ENCODE measurements around the gene UBL3. TPM values are rescaled to one million over a fixed set of nuclear protein-coding genes. Genes with fewer than 3 reads are reported as not detected.

UBL3 gene
- total and polyA plus RNA-seq, 2 of the 8 experiments (the other 6 are each of a cell fraction or from before 2014, with no cell fraction given) = 5.3 to 16.1 TPM

- Histone ChIP-seq H4K20me1 (replicated peaks in 1 of 2; ENCODE audit: control insufficient read depth in 1 of 2, insufficient read depth in 2 of 2, low read length in 2 of 2) (no peaks in the 10 kb centered on the region), H3K9me3 (ENCODE audit: insufficient read depth in 2 of 2, low read depth in 1 of 2, low read length in 1 of 2) (no peaks in the 10 kb centered on the region), H4K8ac (ENCODE audit: extremely low read depth, insufficient read depth, low read length) (no peak overlapping the region), H3K27ac (ENCODE audit: low read depth, low read length) (no peak overlapping the region), H2BK20ac (ENCODE audit: low read length) (no peak overlapping the region), H3K27me3 (replicated peaks in 1 of 4; ENCODE audit: control insufficient read depth in 3 of 4, extremely low read depth in 1 of 4, insufficient read depth in 3 of 4, low read length in 3 of 4) (no peaks in the 10 kb centered on the region), H2BK15ac (ENCODE audit: low read length) (no peak overlapping the region), H3K4me2 (ENCODE audit: insufficient read depth in 1 of 2, low read depth in 2 of 2, low read length in 2 of 2) (no peak overlapping the region), H3K4ac (replicated peaks; ENCODE audit: insufficient read length, low read depth, low read length) (no peak overlapping the region), H2BK12ac (ENCODE audit: low read depth, low read length) (no peak overlapping the region), H3K14ac (ENCODE audit: insufficient read length) (no peak overlapping the region), H4K5ac (ENCODE audit: insufficient read length, low read depth, low read length) (no peak overlapping the region), H3K56ac (replicated peaks; ENCODE audit: insufficient read length, low read depth, low read length) (no peak overlapping the region), H3K4me3 (ENCODE audit: extremely low read depth in 1 of 4, insufficient read depth in 2 of 4, low read depth in 3 of 4, low read length in 4 of 4) (no peak overlapping the region), H3K4me1 (replicated peaks in 1 of 4; ENCODE audit: control insufficient read depth in 3 of 4, insufficient read depth in 4 of 4, low read length in 3 of 4) (no peaks in the 10 kb centered on the region), H2BK5ac (ENCODE audit: low read depth, low read length) (no peak overlapping the region), H3K36me3 (ENCODE audit: control insufficient read depth in 2 of 4, insufficient read depth in 4 of 4, low read length in 3 of 4) (no peaks in the 10 kb centered on the region), H3K9ac (replicated peaks in 1 of 4; ENCODE audit: extremely low read depth in 1 of 4, low read depth in 3 of 4, low read length in 3 of 4) (no peak overlapping the region), H3K18ac (ENCODE audit: extremely low read depth, low read length) (no peak overlapping the region), H2AFZ (ENCODE audit: low read length) (no peak overlapping the region), H3K79me2 (ENCODE audit: control insufficient read depth in 1 of 2, insufficient read depth in 2 of 2, low read length in 2 of 2) (no peaks in the 10 kb centered on the region), H2BK120ac (replicated peaks; ENCODE audit: low read depth, low read length) (no peak overlapping the region), H3K23ac (ENCODE audit: insufficient read length) (no peak overlapping the region), H3K79me1 (ENCODE audit: low read depth, low read length) (no peaks in the 10 kb centered on the region), H2AK5ac (ENCODE audit: low read depth, low read length) (no peak overlapping the region), H3K23me2 (ENCODE audit: low read depth, low read length) (no peaks in the 10 kb centered on the region), H4K91ac (replicated peaks; ENCODE audit: insufficient read length, low read length) (no peak overlapping the region)
- POLR2A ChIA-PET (ENCODE audit: partially characterized antibody) = no interaction called here
- FAIRE-seq = no peak
- no peak for TF ChIP-seq USF2 (IDR thresholded peaks at IDR 0.05; ENCODE audit: low read length)
- no peak for TF ChIP-seq YY1 (IDR thresholded peaks at IDR 0.05; ENCODE audit: low read depth, low read length)
- no peak for TF ChIP-seq RBBP5 (IDR thresholded peaks at IDR 0.05; ENCODE audit: borderline replicate concordance, low read depth, low read length)
- no peak for TF ChIP-seq KDM4A (IDR thresholded peaks at IDR 0.05; ENCODE audit: low read depth, low read length, severe bottlenecking)
- TF ChIP-seq EP300 (IDR thresholded peaks at IDR 0.05; ENCODE audit: borderline replicate concordance in 1 of 2, low read depth in 2 of 2, low read length in 2 of 2) = no peak
- TF ChIP-seq TAF7 (optimal IDR thresholded peaks at IDR 0.05; ENCODE audit: borderline replicate concordance, low read depth, low read length) = no peak
- no peak for TF ChIP-seq SP2 (IDR thresholded peaks at IDR 0.05; ENCODE audit: low read length)
- TF ChIP-seq ASH2L (IDR thresholded peaks at IDR 0.05; ENCODE audit: low read length) = no peak
- TF ChIP-seq NRF1 (IDR thresholded peaks at IDR 0.05; ENCODE audit: low read depth, low read length) = no peak
- TF ChIP-seq HDAC6 (IDR thresholded peaks at IDR 0.05; ENCODE audit: low read depth, low read length) = no peak
- no peak for TF ChIP-seq CEBPB (IDR thresholded peaks at IDR 0.05; ENCODE audit: low read depth, low read length)
- TF ChIP-seq SUZ12 (IDR thresholded peaks at IDR 0.05; ENCODE audit: low read length) = no peak
- no peak for TF ChIP-seq MAX (IDR thresholded peaks at IDR 0.05)
- CTCF ChIA-PET (ENCODE audit: partially characterized antibody) = interaction anchor here (0.6 to 1.3 kb wide), 4 partner anchors 11 to 325 kb away, joined by 3 read pairs; no protein-coding TSS in a partner anchor
- no peak for DNase-seq (ENCODE audit: low read depth in 1 of 2, low spot score in 2 of 2)
- WGBS, 2 experiments (ENCODE audit: extremely low coverage in 1 of 2, insufficient coverage in 1 of 2, insufficient read length in 1 of 2, insufficient replicate concordance in 2 of 2, low coverage in 1 of 2, low lambda C conversion rate in 2 of 2, missing lambda C conversion rate in 1 of 2) = 86% methylated on average over 3 of the region's 3 CpGs; no CpG with 5 or more reads in 1 of the 2 experiments
These were observed 109.5 kb downstream of the UBL3 start for GRCh38 chr13:29740961-29741360.
